Measurements from ENCODE around the gene CEACAM8.
"Not testable (repeated sequence)": the region's sequence is repeated elsewhere in the genome, so short reads cannot be mapped to it uniquely, and the experiment has no call there.

DNA sequence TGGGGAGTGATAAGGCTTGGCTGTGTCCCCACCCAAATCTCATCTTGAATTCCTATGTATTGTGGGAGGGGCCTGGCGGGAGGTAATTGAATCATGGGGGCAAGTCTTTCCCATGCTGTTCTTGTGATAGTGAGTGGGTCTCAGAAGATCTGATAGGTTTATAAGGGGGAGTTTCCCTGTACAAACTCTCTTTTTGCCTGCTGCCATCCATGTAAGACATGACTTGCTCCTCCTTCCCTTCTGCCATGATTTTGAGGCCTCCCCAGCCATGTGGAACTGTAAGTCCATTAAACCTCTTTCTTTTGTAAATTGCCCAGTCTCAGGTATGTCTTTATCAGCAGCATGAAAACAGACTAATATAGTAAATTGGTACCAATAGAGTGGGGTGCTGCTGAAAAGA lies 45.7 kb downstream of the CEACAM8 start:
- TF ChIP-seq, protein P1, sequence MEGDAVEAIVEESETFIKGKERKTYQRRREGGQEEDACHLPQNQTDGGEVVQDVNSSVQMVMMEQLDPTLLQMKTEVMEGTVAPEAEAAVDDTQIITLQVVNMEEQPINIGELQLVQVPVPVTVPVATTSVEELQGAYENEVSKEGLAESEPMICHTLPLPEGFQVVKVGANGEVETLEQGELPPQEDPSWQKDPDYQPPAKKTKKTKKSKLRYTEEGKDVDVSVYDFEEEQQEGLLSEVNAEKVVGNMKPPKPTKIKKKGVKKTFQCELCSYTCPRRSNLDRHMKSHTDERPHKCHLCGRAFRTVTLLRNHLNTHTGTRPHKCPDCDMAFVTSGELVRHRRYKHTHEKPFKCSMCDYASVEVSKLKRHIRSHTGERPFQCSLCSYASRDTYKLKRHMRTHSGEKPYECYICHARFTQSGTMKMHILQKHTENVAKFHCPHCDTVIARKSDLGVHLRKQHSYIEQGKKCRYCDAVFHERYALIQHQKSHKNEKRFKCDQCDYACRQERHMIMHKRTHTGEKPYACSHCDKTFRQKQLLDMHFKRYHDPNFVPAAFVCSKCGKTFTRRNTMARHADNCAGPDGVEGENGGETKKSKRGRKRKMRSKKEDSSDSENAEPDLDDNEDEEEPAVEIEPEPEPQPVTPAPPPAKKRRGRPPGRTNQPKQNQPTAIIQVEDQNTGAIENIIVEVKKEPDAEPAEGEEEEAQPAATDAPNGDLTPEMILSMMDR (IDR thresholded peaks at IDR 0.05; ENCODE audit: low read length), result not testable (repeated sequence)
- TF ChIP-seq EZH2 (optimal IDR thresholded peaks at IDR 0.05; ENCODE audit: low read depth, low read length); EZH2phosphoT487 (IDR thresholded peaks at IDR 0.05; ENCODE audit: low read length): not testable (repeated sequence)
